Measurements from ENCODE around the gene GNAT3. TPM values are rescaled to one million over a fixed set of nuclear protein-coding genes. Genes with fewer than 3 reads are reported as not detected.

Gene GNAT3
- total RNA-seq, 1 experiment from 2014 or later: not detected

GRCh38 chr7:80458822-80459725 is 52.8 kb downstream of the GNAT3 start:
- DNase-seq (ENCODE audit: low spot score): no peak
- no peaks in the 10 kb centered on the region for H3K4me1 ChIP-seq (ENCODE audit: insufficient read depth, low read length, poor library complexity, severe bottlenecking)
- no peak for TF ChIP-seq CTCF (conservative IDR thresholded peaks at IDR 0.05; ENCODE audit: low read depth, low read length)
- TF ChIP-seq EZH2 (IDR thresholded peaks at IDR 0.05; ENCODE audit: borderline replicate concordance, low read depth, low read length, poor library complexity, severe bottlenecking): no peak
- no peaks in the 10 kb centered on the region for H3K9me3 ChIP-seq (ENCODE audit: low read depth, low read length, poor library complexity, severe bottlenecking)
- CTCF ChIA-PET: interaction anchor here (0.6 kb wide), 1 partner anchor 23 kb away, joined by 5 read pairs; no protein-coding TSS in a partner anchor
- intact Hi-C loops (cut with micrococcal nuclease; ENCODE audit: unreplicated experiment): no loop called here
- no peak overlapping the region for H3K27ac ChIP-seq (ENCODE audit: low read depth, low read length, poor library complexity, severe bottlenecking)
- BruUV-seq (replicated peaks): no TSS peak
- POLR2A ChIA-PET (ENCODE audit: low non-redundant PET): no interaction called here
- no peak overlapping the region for H3K4me3 ChIP-seq (ENCODE audit: low read depth, low read length, poor library complexity, severe bottlenecking)
- H3K36me3 ChIP-seq (ENCODE audit: insufficient read depth, low read length, poor library complexity, severe bottlenecking): no peaks in the 10 kb centered on the region
- no peaks in the 10 kb centered on the region for H3K27me3 ChIP-seq (replicated peaks; ENCODE audit: insufficient read depth, low read depth, low read length, poor library complexity)

- Histone ChIP-seq H3K27me3 (replicated peaks; ENCODE audit: insufficient read depth, low read depth, low read length, poor library complexity) (no peaks in the 10 kb centered on the region), H3K9me3 (ENCODE audit: low read depth, low read length, poor library complexity, severe bottlenecking) (no peaks in the 10 kb centered on the region), H3K4me3 (ENCODE audit: low read depth, low read length, poor library complexity, severe bottlenecking) (no peak overlapping the region), H3K4me1 (ENCODE audit: insufficient read depth, low read length, poor library complexity, severe bottlenecking) (no peaks in the 10 kb centered on the region), H3K27ac (ENCODE audit: low read depth, low read length, poor library complexity, severe bottlenecking) (no peak overlapping the region), H3K36me3 (ENCODE audit: insufficient read depth, low read length, poor library complexity, severe bottlenecking) (no peaks in the 10 kb centered on the region)
- ChIA-PET POLR2A (ENCODE audit: low non-redundant PET) (no interaction called here), CTCF (no interaction called here)
- peak; percentile 58 for DNase-seq (ENCODE audit: low spot score)
- intact Hi-C loops (cut with micrococcal nuclease; ENCODE audit: unreplicated experiment): loop anchor here (2.0 kb wide), 1 partner anchor 393 kb away; no protein-coding TSS in a partner anchor
- BruUV-seq (replicated peaks): no TSS peak
- TF ChIP-seq EZH2 (IDR thresholded peaks at IDR 0.05; ENCODE audit: borderline replicate concordance, low read depth, low read length, poor library complexity, severe bottlenecking) (no peak), CTCF (conservative IDR thresholded peaks at IDR 0.05; ENCODE audit: low read depth, low read length) (peak; percentile 70)
Measured at GRCh38 chr7:80453699-80454340, 58.0 kb downstream of the GNAT3 start.

GRCh38 chr7:80450621-80451308 is 61.1 kb downstream of the GNAT3 start:
- Histone ChIP-seq H3K9me3 (ENCODE audit: low read depth, low read length, poor library complexity, severe bottlenecking) (no peaks in the 10 kb centered on the region), H3K27me3 (replicated peaks; ENCODE audit: insufficient read depth, low read depth, low read length, poor library complexity) (no peaks in the 10 kb centered on the region), H3K36me3 (ENCODE audit: insufficient read depth, low read length, poor library complexity, severe bottlenecking) (no peaks in the 10 kb centered on the region), H3K4me1 (ENCODE audit: insufficient read depth, low read length, poor library complexity, severe bottlenecking) (no peaks in the 10 kb centered on the region), H3K4me3 (ENCODE audit: low read depth, low read length, poor library complexity, severe bottlenecking) (no peak overlapping the region), H3K27ac (ENCODE audit: low read depth, low read length, poor library complexity, severe bottlenecking) (no peak overlapping the region)
- no peak for DNase-seq (ENCODE audit: low spot score)
- CTCF ChIA-PET: interaction anchor here (0.6 kb wide), 1 partner anchor 1887 kb away, joined by 3 read pairs; no protein-coding TSS in a partner anchor
- TF ChIP-seq CTCF (conservative IDR thresholded peaks at IDR 0.05; ENCODE audit: low read depth, low read length) (no peak), EZH2 (IDR thresholded peaks at IDR 0.05; ENCODE audit: borderline replicate concordance, low read depth, low read length, poor library complexity, severe bottlenecking) (no peak)
- no TSS peak for BruUV-seq (replicated peaks)
- intact Hi-C loops (cut with micrococcal nuclease; ENCODE audit: unreplicated experiment): loop anchor here (2.0 kb wide), 1 partner anchor 22 kb away; no protein-coding TSS in a partner anchor
- POLR2A ChIA-PET (ENCODE audit: low non-redundant PET): no interaction called here

All from A673 (cell line).